ENCODE data around the gene COL27A1.

GRCh38 chr9:114115654-114116125, 39.6 kb upstream of the COL27A1 start:
- TF ChIP-seq CTCF (IDR thresholded peaks at IDR 0.05) (no peak), EZH2 (IDR thresholded peaks at IDR 0.05; ENCODE audit: borderline replicate concordance, insufficient read depth, low read depth, low read length, poor library complexity, severe bottlenecking) (no peak)
